K562 (cell line): ENCODE results near the gene GPR183. TPM values are rescaled to one million over a fixed set of nuclear protein-coding genes. Genes with fewer than 3 reads are reported as not detected.

Experiments used
- ATAC-seq: fragments of 200-7000 bp; cut with Tn5 transposase; 3 replicates; pipeline ENCODE4 v1.9.1; 2020; ENCODE audit warnings: moderate library complexity
- BruUV-seq: library from RNA; stranded (reverse); fragments of 400-500 nt; replicated peaks from 2 replicates; lab custom pipeline; 2021; lab: Mats Ljungman, UMichigan
- CTCF ChIA-PET: fragments of 300-600 bp; formaldehyde crosslinking; extraction: SDS; loops from one replicate; lab custom pipeline; 2021; ENCODE audit warnings: low intra/inter-chr PET ratio; lab: Yijun Ruan, JAX
- POLR2A ChIA-PET: fragments of 300-600, 350-650 bp; sonication (Branson Sonifier 250); formaldehyde crosslinking; extraction: SDS; loops from one replicate; lab custom pipeline; 2021; ENCODE audit warnings: antibody characterized with exemption, inconsistent platforms; lab: Yijun Ruan, JAX
- DNase-seq, 4 experiments: peaks; one replicate each; pipeline versions ENCODE4 v3.0.0 to v3.0.0-alpha.2; 2011 to 2018; ENCODE audit warnings: low spot score in 3 of 4, mixed read lengths in 3 of 4; ENCODE audit errors: extremely low read depth in 1 of 4
- FAIRE-seq: peaks from 2 replicates; lab custom pipeline; 2011; peaks lifted over from hg19 to GRCh38; lab: Jason Lieb, UNC
- H2AFZ ChIP-seq: 2 replicates; pipeline ENCODE4 v1.6.0; 2011; ENCODE audit warnings: low read depth, low read length, control low read depth, inconsistent platforms
- H3K27ac ChIP-seq: fragments of 200-600 bp; 3 replicates; pipeline ENCODE4 v1.8.0; 2011; ENCODE audit warnings: low read depth, mild to moderate bottlenecking, control low read depth, inconsistent platforms, low read length, moderate library complexity, mixed read lengths; ENCODE audit errors: extremely low read depth
- H3K27me3 ChIP-seq, 2 experiments: fragments of 300-600 bp in 1 of 2; 2 replicates in 1 of 2; 3 replicates in 1 of 2; pipeline versions ENCODE4 v1.6.0 to v1.8.0; 2011; ENCODE audit warnings: inconsistent platforms in 2 of 2, low read length in 2 of 2, mild to moderate bottlenecking in 1 of 2, mixed read lengths in 1 of 2, moderate library complexity in 1 of 2; ENCODE audit not compliant: control insufficient read depth in 2 of 2, insufficient read depth in 2 of 2
- H3K36me3 ChIP-seq: fragments of 300-600 bp; 3 replicates; pipeline ENCODE4 v1.8.0; 2011; ENCODE audit warnings: mild to moderate bottlenecking, low read length, inconsistent platforms; ENCODE audit not compliant: control insufficient read depth, insufficient read depth
- H3K4me1 ChIP-seq, 2 experiments: fragments of 200-600 bp in 1 of 2; replicated peaks in 1 of 2; 2 replicates in 1 of 2; 3 replicates in 1 of 2; pipeline versions ENCODE4 v1.5.1 to v1.8.0; 2011; ENCODE audit warnings: inconsistent platforms in 2 of 2, low read length in 2 of 2, mild to moderate bottlenecking in 1 of 2, mixed read lengths in 1 of 2, moderate library complexity in 1 of 2; ENCODE audit not compliant: control insufficient read depth in 2 of 2, insufficient read depth in 2 of 2
- H3K4me2 ChIP-seq: 2 replicates; pipeline ENCODE4 v1.6.1; 2011; ENCODE audit warnings: low read length, control low read depth, inconsistent platforms, mixed read lengths; ENCODE audit not compliant: insufficient read depth
- H3K4me3 ChIP-seq: fragments of 200-600 bp; sonication (generic), shearing (Covaris generic); 2 replicates; pipeline ENCODE4 v1.5.1; 2016; ENCODE audit warnings: control low read depth, inconsistent platforms
- H3K79me2 ChIP-seq: fragments of 200-600 bp; 3 replicates; pipeline ENCODE4 v1.8.0; 2011; ENCODE audit warnings: low read length, inconsistent platforms; ENCODE audit not compliant: control insufficient read depth, insufficient read depth
- H3K9ac ChIP-seq, 2 experiments: 2 replicates each; pipeline versions ENCODE4 v1.6.0 to v1.6.1; 2011; ENCODE audit warnings: low read depth in 2 of 2, low read length in 2 of 2, control low read depth in 1 of 2, inconsistent platforms in 1 of 2, mild to moderate bottlenecking in 1 of 2, mixed read lengths in 1 of 2; ENCODE audit not compliant: insufficient read depth in 1 of 2
- H3K9me1 ChIP-seq: one replicate; pipeline ENCODE4 v1.6.0; 2011; ENCODE audit warnings: inconsistent platforms, mild to moderate bottlenecking, low read length, moderate library complexity; ENCODE audit not compliant: control insufficient read depth, insufficient read depth
- H3K9me3 ChIP-seq: replicated peaks from 2 replicates; pipeline ENCODE4 v1.5.1; 2011; ENCODE audit warnings: low read depth, low read length, inconsistent platforms; ENCODE audit not compliant: control insufficient read depth, insufficient read depth
- H4K20me1 ChIP-seq: replicated peaks from 2 replicates; pipeline ENCODE4 v1.6.1; 2011; ENCODE audit warnings: low read length, inconsistent platforms, mixed read lengths; ENCODE audit not compliant: control insufficient read depth, insufficient read depth
- ARID1B ChIP-seq: fragments of 450-650 bp; IDR thresholded peaks from 2 replicates; pipeline ENCODE4 v1.6.1; 2016; ENCODE audit warnings: antibody characterized with exemption, mild to moderate bottlenecking, inconsistent platforms
- ATF3 ChIP-seq, 2 experiments: fragments of 450-650 bp in 1 of 2; sonication (generic) in 1 of 2; formaldehyde crosslinking in 1 of 2; IDR thresholded peaks in 1 of 2; conservative IDR thresholded peaks in 1 of 2; 2 replicates each; pipeline versions ENCODE4 v1.6.1 to v1.8.1; 2016 to 2023; ENCODE audit warnings: mild to moderate bottlenecking in 2 of 2, moderate library complexity in 2 of 2, inconsistent platforms in 1 of 2, missing genetic modification reagents in 1 of 2
- ATF7 ChIP-seq: fragments of 450-650 bp; IDR thresholded peaks from 2 replicates; pipeline ENCODE4 v1.7.1; 2014; ENCODE audit warnings: mild to moderate bottlenecking, moderate library complexity
- BRF1 ChIP-seq: IDR thresholded peaks from 3 replicates; pipeline ENCODE4 v1.6.1; 2011; ENCODE audit warnings: borderline replicate concordance, mild to moderate bottlenecking; ENCODE audit not compliant: insufficient read length; ENCODE audit errors: extremely low read depth
- BRF2 ChIP-seq: IDR thresholded peaks from 3 replicates; pipeline ENCODE4 v1.6.1; 2011; ENCODE audit warnings: borderline replicate concordance, mild to moderate bottlenecking; ENCODE audit not compliant: insufficient read length, insufficient read depth
- CXXC5 ChIP-seq: fragments of 250-450 bp; sonication (Bioruptor Pico); IDR thresholded peaks from 2 replicates; pipeline ENCODE4 v1.8.0; 2022; ENCODE audit warnings: inconsistent platforms, mild to moderate bottlenecking, moderate library complexity
- DACH1 ChIP-seq: fragments of 450-650 bp; IDR thresholded peaks from 2 replicates; pipeline ENCODE4 v1.6.1; 2018; ENCODE audit not compliant: partially characterized antibody
- DMBX1 ChIP-seq: fragments of 250-450 bp; sonication (Bioruptor Pico); IDR thresholded peaks from 2 replicates; pipeline ENCODE4 v1.8.0; 2022; ENCODE audit warnings: inconsistent platforms, mild to moderate bottlenecking, moderate library complexity, borderline replicate concordance
- DPF2 ChIP-seq: fragments of 450-650 bp; IDR thresholded peaks from 2 replicates; pipeline ENCODE4 v1.6.1; 2016
- LCOR ChIP-seq: sonication (generic); formaldehyde crosslinking; IDR thresholded peaks from 2 replicates; pipeline ENCODE4 v1.8.0; 2022; ENCODE audit warnings: mild to moderate bottlenecking, missing genetic modification reagents
- MAFF ChIP-seq: IDR thresholded peaks from 2 replicates; pipeline ENCODE4 v1.6.1; 2012; ENCODE audit warnings: low read length, improper control_type of control experiment
- NFE2 ChIP-seq: IDR thresholded peaks from 2 replicates; pipeline ENCODE4 v1.6.1; 2014; ENCODE audit warnings: antibody characterized with exemption, low read depth
- NFIC ChIP-seq: fragments of 450-650 bp; IDR thresholded peaks from 2 replicates; pipeline ENCODE4 v1.6.1; 2017; ENCODE audit warnings: mild to moderate bottlenecking, inconsistent platforms
- RBFOX2 ChIP-seq: fragments of 200-400 bp; formaldehyde crosslinking; IDR thresholded peaks from 2 replicates; pipeline ENCODE4 v1.6.1; 2017; ENCODE audit warnings: low read depth, mild to moderate bottlenecking, low read length, moderate library complexity
- SMARCC2 ChIP-seq: fragments of 450-650 bp; IDR thresholded peaks from 2 replicates; pipeline ENCODE4 v1.6.1; 2017; ENCODE audit warnings: antibody characterized with exemption, moderate library complexity, mild to moderate bottlenecking, low read depth
- STAG1 ChIP-seq: sonication (generic); formaldehyde crosslinking; IDR thresholded peaks from 2 replicates; pipeline ENCODE4 v1.5.0; 2020; ENCODE audit warnings: missing genetic modification reagents, borderline replicate concordance
- ZBTB7A ChIP-seq: IDR thresholded peaks from 2 replicates; pipeline ENCODE4 v1.6.1; 2011; ENCODE audit warnings: low read depth, mild to moderate bottlenecking, low read length, moderate library complexity, borderline replicate concordance; ENCODE audit not compliant: control insufficient read depth
- ZKSCAN1 ChIP-seq: fragments of 150-350 bp; IDR thresholded peaks from 2 replicates; pipeline ENCODE4 v1.6.1; 2016; ENCODE audit warnings: low read depth, low read length
- ZNF134 ChIP-seq: fragments of 250-450 bp; sonication (Bioruptor Pico); conservative IDR thresholded peaks from 2 replicates; pipeline ENCODE4 v1.4.0; 2020
- in situ Hi-C: fragments of 300-500 bp; cut with MboI; formaldehyde crosslinking; loops from 4 replicates; pipeline ENCODE4 v1.15.0; 2018; ENCODE audit warnings: inconsistent platforms, mixed read lengths
- intact Hi-C: fragments of 100-400 bp; cut with micrococcal nuclease; formaldehyde crosslinking; loops from 2 replicates; pipeline ENCODE4 v1.14.2; 2022
- polyA plus RNA-seq, 8 experiments: library from polyadenylated mRNA; depleted of rRNA in 4 of 8; stranded (reverse) in 5 of 8; unstranded in 3 of 8; fragments of >200 nt; fragmentation: Nextera tagmentation in 2 of 8; fragmentation: Illumina TruSeq in 1 of 8; extraction: Ambion mirVana in 2 of 8; extraction: Trizol in 1 of 8; gene quantifications; 2 replicates each; pipeline versions ENCODE4 v1.2.1 to v1.2.3, GENCODE V29; 2011 to 2014; ENCODE audit warnings: inconsistent platforms in 1 of 8, missing spikeins in 1 of 8
- total RNA-seq, 7 experiments: library from RNA; depleted of rRNA in 6 of 7; stranded (reverse); fragments of >200 nt in 6 of 7; fragmentation: Illumina TruSeq in 2 of 7; extraction: Trizol in 2 of 7; gene quantifications; 2 replicates each; pipeline versions ENCODE4 v1.2.1 to v1.2.3, GENCODE V29; 2011 to 2021; ENCODE audit warnings: low replicate concordance in 1 of 7

The GPR183 gene
- total and polyA plus RNA-seq, 9 of the 15 experiments (the other 6 are each of a cell fraction or from before 2014, with no cell fraction given), result 1.3 to 10.2 (median 3.7) TPM

DNA sequence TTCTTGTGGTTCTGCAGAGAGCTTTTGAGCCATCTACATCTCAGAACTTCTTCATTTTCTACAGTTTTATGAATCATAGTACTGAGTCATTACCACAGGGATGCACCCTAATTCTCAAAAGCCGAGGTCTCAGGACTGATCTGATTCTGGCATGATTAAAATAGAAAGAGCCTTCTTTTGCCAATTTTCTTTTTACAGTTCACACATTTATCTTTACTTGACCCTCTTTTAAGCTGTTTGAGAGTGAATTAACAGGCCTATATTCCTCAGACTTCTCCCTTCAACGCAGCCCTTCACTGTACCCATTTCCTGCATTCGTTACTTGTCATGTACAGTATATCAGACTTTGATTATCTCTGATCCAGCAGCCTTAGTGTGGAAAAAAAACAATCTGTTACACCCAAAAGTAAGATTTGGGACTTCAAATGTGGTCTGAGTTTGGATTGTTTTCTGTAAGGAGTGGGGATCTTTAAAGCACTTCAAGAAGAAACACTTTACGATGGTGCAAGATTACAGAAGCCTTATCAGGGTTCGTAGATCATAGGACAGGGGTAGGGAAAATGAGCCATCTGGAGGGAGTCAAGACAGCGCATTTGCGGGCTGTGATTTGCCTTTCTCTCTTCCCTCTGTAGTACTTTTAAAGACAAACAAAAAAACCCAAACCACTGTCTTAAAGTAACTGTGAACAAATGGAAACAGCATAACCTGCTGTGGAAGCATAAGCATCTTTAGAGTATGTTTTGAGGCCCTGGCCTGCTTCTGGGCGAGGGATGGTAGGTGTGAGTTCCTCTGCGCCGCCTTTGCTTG, 15.3 kb upstream of the GPR183 start (continued):
- TF ChIP-seq SMARCC2 (peak; percentile 49; the same call in 1 of the 2 replicates), CXXC5 (CRISPR knock-in tag) (0 out of 2 replicates have a peak, but pooled peaks have one; percentile 23), NFE2 (peak; percentile 68), ATF7 (no peak), LCOR (CRISPR knock-in tag) (0 out of 2 replicates have a peak, but pooled peaks have one; percentile 21), ARID1B (peak; percentile 62), MAFF (peak; percentile 36; the same call in 1 of the 2 replicates), DPF2 (peak; percentile 47; the same call in 1 of the 2 replicates)
- TF ChIP-seq, all 486 proteins: peak for 19

- no peak overlapping the region for H3K4me3 ChIP-seq
- H4K20me1 ChIP-seq, result no peaks in the 10 kb centered on the region
- in situ Hi-C loops, result no loop called here
- H3K79me2 ChIP-seq, result no peaks in the 10 kb centered on the region
- POLR2A ChIA-PET, result interaction anchor here (1.0 to 1.2 kb wide), 2 partner anchors 11 to 16 kb away, joined by 3 to 4 read pairs; no protein-coding TSS in a partner anchor
- ATAC-seq, result no peak
- H3K9me1 ChIP-seq, result peaks cover 4% of the 10 kb centered on the region
- no peak for FAIRE-seq
- DNase-seq, result no peak
- H3K9ac ChIP-seq, result no peak overlapping the region
- H3K36me3 ChIP-seq, result peaks cover 18% of the 10 kb centered on the region
- intact Hi-C loops, result no loop called here
- no peak overlapping the region for H3K4me2 ChIP-seq
- H3K4me1 ChIP-seq, result peaks cover 6 to 35% of the 10 kb centered on the region in 2 experiments; a peak in 4 of 5 replicates
- no peaks in the 10 kb centered on the region for H3K27me3 ChIP-seq
- BruUV-seq, result no TSS peak
- CTCF ChIA-PET, result no interaction called here
- no peaks in the 10 kb centered on the region for H3K9me3 ChIP-seq
- peak overlapping the region; percentile 44; the same call in 1 of the 3 replicates for H3K27ac ChIP-seq
- H2AFZ ChIP-seq, result no peak overlapping the region
- TF ChIP-seq SMARCC2, result no peak
- no peak for TF ChIP-seq ZNF134 (CRISPR knock-in tag)
- no peak for TF ChIP-seq BRF2
- TF ChIP-seq DACH1, result no peak
- no peak for TF ChIP-seq RBFOX2
- TF ChIP-seq ZBTB7A, result no peak
- no peak for TF ChIP-seq BRF1
- no peak for TF ChIP-seq NFIC
- TF ChIP-seq ATF3 (IDR thresholded peaks at IDR 0.05), result no peak
- no peak for TF ChIP-seq ATF3 (CRISPR knock-in tag; conservative IDR thresholded peaks at IDR 0.05)
- TF ChIP-seq ZKSCAN1, result no peak
- TF ChIP-seq LCOR (CRISPR knock-in tag), result no peak
- no peak for TF ChIP-seq STAG1 (CRISPR knock-in tag)
- TF ChIP-seq DMBX1, result no peak
These were observed 14.5 kb upstream of the GPR183 start for GRCh38 chr13:99321709-99322108.
